ENCODE results near the gene SLF2. TPM values are rescaled to one million over a fixed set of nuclear protein-coding genes. Genes with fewer than 3 reads are reported as not detected.

The SLF2 gene
- total RNA-seq, 2 donors from 2014 or later, result 25.3 to 77.8 TPM

GRCh38 chr10:100945754-100946153, 33.0 kb downstream of the SLF2 start:
- no peak for TF ChIP-seq POLR2AphosphoS5 (IDR thresholded peaks at IDR 0.05)
- no peak for TF ChIP-seq CTCF (IDR thresholded peaks at IDR 0.05)
- TF ChIP-seq POLR2A (IDR thresholded peaks at IDR 0.05), result no peak
- H3K27ac ChIP-seq, result no peak overlapping the region
- no peaks in the 10 kb centered on the region for H3K9me3 ChIP-seq
- no peak overlapping the region for H3K4me3 ChIP-seq
- no peaks in the 10 kb centered on the region for H3K4me1 ChIP-seq (replicated peaks)
- no peaks in the 10 kb centered on the region for H3K27me3 ChIP-seq (replicated peaks; ENCODE audit: insufficient read depth)
- H3K36me3 ChIP-seq, result peaks cover 4 to 13% of the 10 kb centered on the region in 2 donors
- intact Hi-C loops (cut with DNase I), result no loop called here
- no peak for DNase-seq (ENCODE audit: low spot score)

DNA sequence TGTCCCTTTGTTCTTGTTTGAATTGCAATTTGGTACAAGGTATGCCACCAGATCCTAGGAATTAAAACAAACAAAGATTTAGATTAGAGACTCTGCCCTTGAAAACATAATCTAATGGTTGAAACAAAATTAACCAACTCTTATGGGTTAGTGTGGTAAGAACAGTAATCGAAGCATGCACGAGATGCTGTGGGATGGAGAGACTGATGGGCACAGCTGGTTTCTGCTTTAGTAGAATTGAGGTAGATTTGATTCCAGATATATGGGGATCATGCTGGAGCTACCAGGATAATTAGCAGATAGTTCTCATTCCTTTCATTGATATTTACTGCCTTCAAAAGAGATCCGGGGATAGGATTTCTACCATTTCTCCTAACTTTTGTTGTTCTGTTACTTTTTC, 36.2 kb downstream of the SLF2 start:
- Histone ChIP-seq H3K27me3 (replicated peaks; ENCODE audit: insufficient read depth) (no peaks in the 10 kb centered on the region), H3K36me3 (peaks cover 0 to 23% of the 10 kb centered on the region in 2 donors), H3K4me3 (no peak overlapping the region), H3K4me1 (replicated peaks) (no peaks in the 10 kb centered on the region), H3K9me3 (no peaks in the 10 kb centered on the region), H3K27ac (no peak overlapping the region)
- intact Hi-C loops (cut with DNase I), result no loop called here
- WGBS, result 92% methylated on average over 3 of the region's 3 CpGs
- TF ChIP-seq POLR2A (IDR thresholded peaks at IDR 0.05) (no peak), POLR2AphosphoS5 (IDR thresholded peaks at IDR 0.05) (no peak), CTCF (IDR thresholded peaks at IDR 0.05) (no peak)
- no peak for DNase-seq (ENCODE audit: low spot score)

GRCh38 chr10:100960251-100960650, 47.5 kb downstream of the SLF2 start:
- Histone ChIP-seq H3K27me3 (replicated peaks; ENCODE audit: insufficient read depth) (no peaks in the 10 kb centered on the region), H3K4me3 (no peak overlapping the region), H3K36me3 (no peaks in the 10 kb centered on the region), H3K4me1 (replicated peaks) (no peaks in the 10 kb centered on the region), H3K9me3 (no peaks in the 10 kb centered on the region), H3K27ac (no peak overlapping the region)
- TF ChIP-seq POLR2AphosphoS5 (IDR thresholded peaks at IDR 0.05) (no peak), CTCF (IDR thresholded peaks at IDR 0.05) (no peak), POLR2A (IDR thresholded peaks at IDR 0.05) (no peak)
- intact Hi-C loops (cut with DNase I), result no loop called here
- no peak for DNase-seq (ENCODE audit: low spot score)

DNA sequence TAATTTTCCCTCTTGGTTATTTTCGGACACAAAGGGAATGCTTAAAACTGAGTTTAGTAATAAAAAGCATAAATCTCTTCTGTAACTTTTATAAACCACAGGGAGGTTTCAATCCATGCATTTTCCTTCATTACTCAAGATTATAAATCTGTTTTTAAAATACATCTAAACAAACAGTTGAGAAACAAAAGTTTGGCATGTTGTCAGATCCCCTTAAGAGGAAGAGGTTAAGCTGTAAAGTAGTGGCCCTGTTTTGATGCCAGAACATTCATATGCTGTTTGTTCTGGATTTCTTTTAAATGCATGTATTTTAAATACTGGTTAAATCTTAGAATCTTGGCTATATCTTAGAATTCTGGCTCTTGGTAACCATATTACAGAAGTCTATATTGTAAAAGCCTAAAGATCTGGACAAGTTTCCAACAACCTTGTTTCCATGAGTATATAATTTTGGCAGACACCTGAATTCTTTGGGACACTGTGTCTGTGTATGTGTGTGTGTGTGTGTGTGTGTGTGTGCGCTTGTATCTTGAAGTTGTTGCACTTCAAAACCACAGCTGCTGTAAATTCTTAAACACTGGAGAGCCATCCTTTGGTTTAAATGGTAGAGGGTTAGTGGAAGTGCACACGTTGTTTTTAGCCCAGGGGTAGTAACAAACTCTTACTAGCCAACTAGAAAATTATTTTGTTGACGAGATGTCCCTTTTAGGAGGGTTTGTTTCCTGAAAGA, 49.8 kb downstream of the SLF2 start:
- whole genome bisulfite sequencing, result 42% methylated on average over 4 of the region's 4 CpGs
- Histone ChIP-seq H3K4me1 (replicated peaks) (no peaks in the 10 kb centered on the region), H3K27me3 (replicated peaks; ENCODE audit: insufficient read depth) (no peaks in the 10 kb centered on the region), H3K36me3 (peaks cover 0 to 7% of the 10 kb centered on the region in 2 donors), H3K9me3 (no peaks in the 10 kb centered on the region), H3K27ac (no peak overlapping the region), H3K4me3 (no peak overlapping the region)
- intact Hi-C loops (cut with DNase I), result no loop called here
- TF ChIP-seq POLR2A (IDR thresholded peaks at IDR 0.05) (no peak), CTCF (IDR thresholded peaks at IDR 0.05) (no peak), POLR2AphosphoS5 (IDR thresholded peaks at IDR 0.05) (no peak)
- no peak for DNase-seq (ENCODE audit: low spot score)

DNA sequence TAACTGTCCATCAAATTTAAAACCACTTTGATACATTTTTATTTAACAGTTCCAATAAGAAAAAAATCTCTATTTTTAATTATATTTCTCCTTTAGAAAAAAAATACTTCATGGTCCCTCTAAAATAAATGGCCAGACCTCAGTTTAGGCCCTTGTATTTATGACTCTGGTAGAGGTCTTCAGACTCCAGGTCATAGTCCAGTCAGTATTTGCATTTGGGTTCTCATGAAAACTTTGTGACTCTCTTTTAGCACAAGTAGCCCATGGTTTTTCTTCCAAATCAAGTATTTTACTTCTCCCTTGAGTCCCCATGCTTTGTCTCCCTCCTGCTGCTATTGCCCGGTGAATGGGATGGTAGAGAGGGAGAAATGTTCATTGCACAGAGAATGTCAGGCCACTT, 51.1 kb downstream of the SLF2 start:
- intact Hi-C loops (cut with DNase I), result no loop called here
- peaks cover 7% of the 10 kb centered on the region for H3K4me1 ChIP-seq (replicated peaks)
- H3K27me3 ChIP-seq (replicated peaks; ENCODE audit: insufficient read depth), result no peaks in the 10 kb centered on the region
- H3K9me3 ChIP-seq, result no peaks in the 10 kb centered on the region
- H3K4me3 ChIP-seq, result no peak overlapping the region
- peaks cover 0 to 7% of the 10 kb centered on the region in 2 donors for H3K36me3 ChIP-seq
- WGBS, result 90% methylated on average over 1 of the region's 1 CpG
- H3K27ac ChIP-seq, result no peak overlapping the region
- DNase-seq (ENCODE audit: low spot score), result no peak
- TF ChIP-seq CTCF (IDR thresholded peaks at IDR 0.05), result no peak
- no peak for TF ChIP-seq POLR2AphosphoS5 (IDR thresholded peaks at IDR 0.05)
- TF ChIP-seq POLR2A (IDR thresholded peaks at IDR 0.05), result no peak

All from prostate gland (tissue), 2 donors.